ENCODE data around the gene MFSD2A.
"Not testable (repeated sequence)": the region's sequence is repeated elsewhere in the genome, so short reads cannot be mapped to it uniquely, and the experiment has no call there.

Gene MFSD2A

DNA sequence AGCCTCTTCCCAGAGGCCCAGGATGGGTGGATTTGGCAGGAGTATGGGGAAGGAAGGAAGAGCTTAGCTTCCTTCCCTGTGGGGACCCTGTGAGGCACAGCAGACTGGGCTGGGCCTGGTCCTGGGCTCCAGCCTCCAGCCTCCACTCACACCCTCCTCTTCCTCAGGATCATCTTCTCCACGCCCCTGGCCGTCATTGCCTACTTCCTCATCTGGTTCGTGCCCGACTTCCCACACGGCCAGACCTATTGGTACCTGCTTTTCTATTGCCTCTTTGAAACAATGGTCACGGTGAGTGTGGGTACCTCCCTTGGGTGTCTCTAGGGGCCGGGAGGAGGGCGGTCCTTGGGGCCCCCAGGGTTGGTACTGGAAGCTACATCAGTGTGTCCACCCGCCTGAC, 10.1 kb downstream of the MFSD2A start:
- no peak for DNase-seq (ENCODE audit: low read depth in 1 of 2, low spot score in 1 of 2)

DNA sequence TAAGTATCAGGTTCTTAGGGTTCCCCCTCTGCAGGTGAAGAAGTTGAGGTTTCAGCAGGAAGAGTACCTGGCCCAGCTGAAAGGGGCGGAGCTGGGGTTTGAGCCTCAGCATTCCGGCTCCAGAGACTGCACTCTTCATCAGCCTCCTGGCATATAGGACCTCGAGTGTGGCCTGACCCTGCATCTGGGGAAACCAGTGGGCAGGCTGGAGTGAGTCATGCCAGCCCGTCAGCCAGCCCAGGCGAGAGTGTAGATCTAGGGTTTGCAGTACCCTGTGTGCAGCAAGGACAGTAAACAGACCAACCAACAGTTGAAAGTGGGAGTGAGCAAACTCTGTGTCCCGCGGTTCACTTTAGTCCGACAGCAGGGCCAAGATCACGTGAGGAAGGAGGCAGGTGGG, 14.1 kb downstream of the MFSD2A start:
- DNase-seq (ENCODE audit: low read depth in 1 of 2, low spot score in 1 of 2), result no peak

DNA sequence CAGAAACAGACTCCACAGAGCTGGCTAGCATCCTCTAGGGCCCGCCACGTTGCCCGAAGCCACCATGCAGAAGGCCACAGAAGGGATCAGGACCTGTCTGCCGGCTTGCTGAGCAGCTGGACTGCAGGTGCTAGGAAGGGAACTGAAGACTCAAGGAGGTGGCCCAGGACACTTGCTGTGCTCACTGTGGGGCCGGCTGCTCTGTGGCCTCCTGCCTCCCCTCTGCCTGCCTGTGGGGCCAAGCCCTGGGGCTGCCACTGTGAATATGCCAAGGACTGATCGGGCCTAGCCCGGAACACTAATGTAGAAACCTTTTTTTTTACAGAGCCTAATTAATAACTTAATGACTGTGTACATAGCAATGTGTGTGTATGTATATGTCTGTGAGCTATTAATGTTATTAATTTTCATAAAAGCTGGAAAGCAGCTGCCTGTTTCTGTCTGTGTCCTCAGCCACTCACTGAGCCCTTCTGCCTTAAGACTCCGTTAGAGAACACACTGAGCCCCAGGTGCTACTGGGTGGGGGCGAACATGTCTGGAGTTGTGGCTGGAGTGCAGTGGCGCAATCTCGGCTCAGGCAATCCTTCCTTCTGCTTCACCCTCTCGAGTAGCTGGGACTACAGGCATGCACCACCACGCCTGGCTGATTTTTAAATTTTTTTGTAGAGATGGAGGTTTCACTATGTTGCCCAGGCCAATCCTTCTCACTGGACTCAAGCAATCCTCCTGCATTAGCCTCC, 14.8 kb downstream of the MFSD2A start:
- no peak for DNase-seq (ENCODE audit: low read depth in 1 of 2, low spot score in 1 of 2)

DNA sequence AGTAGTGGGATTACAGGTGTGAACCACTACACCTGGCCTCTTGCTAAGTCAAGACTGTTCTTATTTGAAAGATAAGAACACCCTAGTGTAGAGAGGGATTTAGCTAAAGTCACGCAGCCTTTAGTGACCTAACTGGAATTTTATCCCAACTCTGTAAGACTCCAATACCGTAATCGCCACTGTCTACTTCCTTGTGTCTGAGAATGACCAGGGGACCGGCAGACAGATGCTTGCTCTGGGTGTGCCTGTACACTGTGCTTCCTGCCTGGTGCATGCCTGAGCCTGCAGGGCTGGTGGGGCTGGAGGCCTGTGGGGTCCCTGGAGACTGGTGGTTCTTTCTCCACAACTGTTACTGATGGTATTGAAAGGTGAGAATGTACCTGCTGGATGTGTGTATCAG, 15.3 kb downstream of the MFSD2A start:
- DNase-seq (ENCODE audit: low read depth in 1 of 2, low spot score in 1 of 2), result no peak

DNA sequence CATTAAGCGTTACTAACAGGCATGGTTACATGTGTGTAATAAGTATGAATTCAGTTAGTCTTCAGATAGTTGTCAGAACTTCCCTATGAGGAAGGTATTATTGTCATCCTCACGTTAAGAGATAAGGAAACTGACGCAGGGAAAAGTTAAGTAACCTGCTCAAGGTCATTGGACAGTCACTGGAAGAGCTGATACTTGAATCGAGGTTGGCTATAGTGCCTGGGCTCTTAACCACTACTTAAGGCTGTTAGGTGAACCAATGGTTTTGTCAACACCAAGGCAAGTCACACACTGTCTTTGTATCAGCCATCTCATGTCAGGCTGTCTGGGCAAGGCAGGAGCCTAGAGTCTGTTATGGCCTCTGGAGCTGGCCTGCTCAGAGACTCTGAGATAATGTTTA, 16.2 kb downstream of the MFSD2A start:
- no peak for DNase-seq (ENCODE audit: low read depth in 1 of 2, low spot score in 1 of 2)

DNA sequence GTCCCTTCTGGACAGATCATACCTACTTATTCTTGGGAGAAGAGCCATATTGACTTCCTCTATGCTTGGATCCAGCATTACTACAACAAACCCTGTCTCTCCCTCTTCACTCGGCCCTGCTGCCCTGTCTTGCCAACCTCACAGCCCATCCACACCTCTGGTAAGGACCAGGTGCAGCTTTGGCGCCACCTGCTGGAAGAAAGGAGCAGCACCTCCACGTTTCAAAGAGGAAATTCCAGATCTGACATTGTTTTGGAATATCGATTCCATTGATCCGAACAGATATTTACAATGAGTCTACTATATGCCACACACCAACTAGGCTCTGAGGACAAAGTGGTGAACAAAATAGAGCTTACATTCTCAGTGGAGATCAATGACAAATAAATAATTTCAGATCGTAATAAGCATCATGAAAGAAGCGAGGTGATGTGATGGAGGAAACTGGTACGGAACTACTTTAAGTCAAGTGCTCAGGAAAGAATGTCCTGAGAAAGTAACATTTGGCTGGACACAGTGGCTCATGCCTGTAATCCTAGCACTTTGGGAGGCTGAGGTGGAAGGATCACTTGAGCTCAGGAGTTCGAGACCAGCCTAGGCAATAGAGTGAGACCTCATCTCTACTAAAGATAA, 18.7 kb downstream of the MFSD2A start:
- peak; percentile 54 to 67 for DNase-seq (ENCODE audit: low read depth in 1 of 2, low spot score in 1 of 2)

DNA sequence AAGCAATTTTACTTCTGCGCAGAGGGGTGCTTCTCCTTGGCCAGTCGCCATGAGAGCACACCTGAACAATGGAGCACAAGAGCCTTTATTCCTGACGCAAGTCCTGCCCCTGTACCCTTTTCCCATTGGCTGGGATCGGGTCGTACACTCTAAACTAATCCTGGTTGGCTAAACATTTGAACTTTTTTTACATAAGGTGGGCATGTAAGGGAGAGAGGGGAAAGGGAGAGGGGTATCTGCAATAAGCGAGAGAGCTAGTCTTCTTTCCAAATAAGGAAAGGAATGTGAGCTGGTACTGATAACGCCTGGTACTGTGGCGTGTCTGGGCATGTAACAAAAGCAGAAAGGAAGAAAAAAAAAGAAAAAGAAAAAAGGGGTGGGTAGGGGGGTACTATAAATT, 21.8 kb downstream of the MFSD2A start:
- DNase-seq (ENCODE audit: low read depth in 1 of 2, low spot score in 1 of 2), result no peak

DNA sequence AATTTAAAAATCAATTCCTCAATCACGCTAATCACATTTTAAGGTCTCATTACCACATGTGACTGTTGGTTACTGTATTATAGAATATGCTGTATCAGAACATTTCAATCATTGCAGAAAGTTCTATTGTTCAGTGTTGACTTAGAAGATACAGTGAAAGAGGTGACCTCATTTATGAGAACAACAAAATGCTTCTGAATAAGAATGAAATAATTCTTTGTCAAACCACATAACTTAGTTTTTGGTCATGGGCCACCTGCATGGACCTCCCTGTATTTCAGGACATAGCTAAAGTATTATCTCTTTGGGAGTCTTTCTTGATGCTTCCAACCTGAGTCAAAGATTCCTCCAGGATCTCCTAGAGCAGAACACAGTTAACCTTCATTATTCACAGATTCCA, 22.3 kb downstream of the MFSD2A start:
- DNase-seq (ENCODE audit: low read depth in 1 of 2, low spot score in 1 of 2), result no peak

DNA sequence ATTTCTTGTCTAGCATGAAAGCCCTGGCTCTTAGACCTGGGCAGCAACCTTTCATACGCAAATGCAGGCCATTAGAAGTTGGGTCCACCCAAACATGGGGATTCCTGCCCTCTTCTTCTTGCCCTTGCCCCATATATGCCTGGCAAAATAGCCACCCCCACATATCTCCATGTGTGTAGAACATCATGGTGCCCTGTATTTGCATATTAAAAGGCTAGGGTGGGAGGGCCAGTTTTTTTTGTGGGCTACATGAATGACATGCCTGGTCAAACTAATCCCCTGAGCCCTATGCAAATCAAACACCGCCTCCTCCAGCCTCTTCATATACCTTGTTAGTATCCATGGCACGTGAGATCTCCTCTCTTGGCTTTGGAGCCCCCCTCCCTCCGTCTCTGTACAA, 24.7 kb downstream of the MFSD2A start:
- no peak for DNase-seq (ENCODE audit: low read depth in 1 of 2, low spot score in 1 of 2)

DNA sequence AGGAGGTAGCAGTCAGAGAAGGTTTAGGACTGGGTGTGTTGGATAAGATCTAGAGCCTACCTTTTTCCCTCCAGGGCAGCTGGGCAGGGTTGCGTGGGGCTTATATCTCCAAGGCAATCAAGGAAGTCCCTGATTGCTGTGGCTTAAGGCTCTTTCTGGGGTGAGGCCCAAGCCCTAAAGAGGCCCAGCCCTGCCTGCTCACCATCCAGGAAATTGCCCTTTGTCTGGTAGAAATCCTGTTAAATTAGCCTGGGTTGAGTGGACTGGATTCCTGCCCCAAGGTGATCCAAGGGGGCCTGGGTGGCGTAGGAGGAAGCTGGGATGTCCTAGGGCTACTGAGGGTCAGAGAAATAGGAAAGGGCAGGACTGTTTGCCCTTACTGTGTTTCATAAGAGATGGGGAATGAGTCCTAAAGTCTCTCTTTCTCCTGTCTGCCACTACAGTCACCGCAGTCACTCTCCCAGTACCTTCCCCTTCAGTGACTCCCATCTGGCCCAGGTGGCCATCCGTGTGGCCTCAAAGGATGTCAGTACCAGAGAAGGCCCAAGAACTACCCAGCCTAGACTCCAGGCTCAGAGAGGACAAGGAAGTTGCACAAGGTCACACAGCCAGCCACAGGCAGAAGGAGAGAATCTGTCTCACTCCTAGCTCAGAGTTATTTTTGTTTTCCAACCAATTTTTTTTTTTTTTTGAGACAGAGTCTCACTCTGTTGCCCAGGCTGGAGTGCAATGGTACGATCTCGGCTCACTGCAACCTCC, 25.8 kb downstream of the MFSD2A start:
- DNase-seq (ENCODE audit: low read depth in 1 of 2, low spot score in 1 of 2), result no peak

DNA sequence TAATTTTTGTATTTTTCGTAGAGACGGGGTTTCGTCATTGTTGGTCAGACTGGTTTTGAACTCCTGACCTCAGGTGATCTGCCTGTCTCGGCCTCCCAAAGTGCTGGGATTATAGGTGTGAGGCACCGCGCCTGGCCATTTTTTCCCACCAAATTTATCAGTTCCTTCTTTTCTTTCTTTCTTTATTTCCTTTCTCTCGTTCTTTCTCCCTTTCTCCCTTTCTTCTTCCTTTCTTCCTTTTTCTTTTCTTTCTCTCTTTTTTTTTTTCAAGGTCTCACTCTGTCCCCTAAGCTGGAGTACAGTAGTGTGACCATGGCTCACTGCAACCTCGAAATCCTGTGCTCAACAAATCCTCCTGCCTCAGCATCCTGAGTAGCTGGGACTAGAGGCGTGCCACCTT, 26.4 kb downstream of the MFSD2A start:
- DNase-seq (ENCODE audit: low read depth in 1 of 2, low spot score in 1 of 2), result no peak

DNA sequence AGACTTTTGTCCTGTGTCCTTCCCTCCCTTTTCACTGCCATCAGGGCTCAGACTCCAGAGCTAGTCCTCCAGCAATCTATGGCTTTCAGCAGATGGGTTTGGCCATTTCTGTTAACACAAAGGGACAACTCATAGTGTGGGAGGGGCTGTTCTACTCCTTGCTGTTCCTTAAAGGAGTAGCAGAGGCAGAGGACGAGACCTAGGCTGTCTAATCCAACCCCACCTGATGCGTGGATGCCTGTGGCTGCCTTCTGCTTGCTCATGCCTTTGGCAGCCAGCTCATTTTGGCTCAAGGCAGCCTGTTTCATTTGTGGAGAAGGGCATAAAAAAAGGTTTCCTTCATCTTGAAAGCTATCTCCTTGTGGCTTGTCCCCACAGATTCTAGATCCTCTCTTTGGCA, 27.0 kb downstream of the MFSD2A start:
- DNase-seq (ENCODE audit: low read depth in 1 of 2, low spot score in 1 of 2), result no peak

DNA sequence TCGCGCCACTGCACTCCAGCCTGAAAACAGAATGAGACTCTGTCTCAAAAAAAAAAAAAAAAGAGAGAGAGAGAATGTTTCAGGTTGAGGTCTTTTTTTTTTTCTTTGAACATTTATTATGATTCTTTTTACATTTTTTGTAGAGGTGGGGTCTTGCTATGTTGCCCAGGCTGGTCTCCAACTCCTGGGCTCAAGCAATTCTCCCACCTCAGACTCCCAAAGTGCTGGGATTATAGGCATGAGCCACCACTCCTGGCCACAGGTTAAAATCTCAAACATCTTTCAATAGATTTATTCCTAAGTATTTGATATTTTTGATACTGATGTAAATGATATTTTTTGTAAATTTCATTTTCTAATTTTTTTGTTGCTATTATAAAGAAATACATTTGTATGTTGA, 29.5 kb downstream of the MFSD2A start:
- not testable (repeated sequence) for DNase-seq (ENCODE audit: low read depth in 1 of 2, low spot score in 1 of 2)

DNA sequence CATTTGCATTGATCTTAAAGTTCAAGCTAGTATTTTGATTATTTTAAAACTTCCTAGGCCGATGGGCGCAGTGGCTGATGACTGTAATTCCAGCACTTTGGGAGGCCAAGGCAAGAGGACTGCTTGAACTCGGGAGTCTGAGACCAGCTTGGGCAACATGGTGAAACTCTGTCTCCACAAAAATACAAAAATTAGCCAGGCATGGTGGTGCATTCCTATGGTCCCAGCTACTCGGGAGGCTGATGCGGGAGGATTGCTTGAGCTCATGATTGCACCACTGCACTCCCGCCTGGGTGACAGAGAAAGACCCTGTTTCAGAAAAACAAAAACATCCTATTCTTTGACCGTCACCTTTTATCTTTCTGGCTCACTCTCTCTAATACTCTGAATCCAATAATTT, 30.0 kb downstream of the MFSD2A start:
- DNase-seq (ENCODE audit: low read depth in 1 of 2, low spot score in 1 of 2), result no peak

DNA sequence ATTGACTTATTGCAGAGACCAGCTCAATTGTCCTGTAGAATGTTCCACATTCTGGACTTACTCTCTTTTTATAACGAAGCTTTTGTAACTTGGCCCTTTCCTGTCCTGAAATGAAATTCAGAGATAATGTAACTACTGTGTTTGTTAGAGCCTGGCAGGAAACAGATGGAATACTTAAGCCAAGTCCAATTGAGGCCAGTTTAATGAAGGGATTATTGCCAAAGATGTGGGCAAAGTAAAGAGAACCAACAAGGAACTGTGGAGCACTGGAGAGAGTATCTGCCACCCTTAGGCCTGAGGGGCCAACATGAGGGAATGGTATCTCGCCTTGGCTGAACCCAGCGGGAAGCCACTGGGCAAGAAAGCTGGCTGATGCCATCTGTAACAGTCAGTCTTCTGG, 32.9 kb downstream of the MFSD2A start:
- DNase-seq (ENCODE audit: low read depth in 1 of 2, low spot score in 1 of 2), result no peak

DNA sequence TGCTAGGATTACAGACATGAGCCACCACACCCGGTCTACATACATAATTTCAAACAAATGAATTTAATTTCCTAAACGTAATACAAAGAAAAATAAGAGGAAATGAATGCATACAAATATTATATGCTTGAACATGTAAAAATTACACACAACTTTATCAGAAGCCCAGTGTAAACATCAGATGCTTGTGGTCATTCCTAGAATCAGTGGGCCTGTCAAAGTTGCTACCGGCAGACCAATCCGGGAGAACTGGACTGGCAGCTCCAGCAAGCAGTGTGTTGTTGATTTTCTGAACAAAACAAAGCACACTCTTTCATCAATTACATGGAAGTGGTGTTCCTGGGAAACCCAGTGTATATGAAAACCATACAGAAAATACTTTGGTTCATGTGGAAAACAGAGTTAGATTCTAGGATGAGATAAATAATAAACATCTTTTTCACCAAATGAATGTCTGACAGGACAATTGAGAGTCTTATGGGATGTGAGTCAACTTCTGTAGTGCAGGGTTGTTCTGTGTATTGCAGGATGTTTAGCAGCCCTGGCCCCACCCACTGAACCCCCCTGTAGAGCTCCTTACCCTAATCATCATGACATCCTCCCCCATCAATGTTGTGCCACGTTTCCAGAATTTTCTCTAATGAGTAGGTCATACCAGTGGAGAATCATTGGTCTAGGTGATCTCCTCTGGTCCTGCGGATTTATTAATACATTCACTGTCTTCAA, 33.8 kb downstream of the MFSD2A start:
- DNase-seq (ENCODE audit: low read depth in 1 of 2, low spot score in 1 of 2), result no peak

DNA sequence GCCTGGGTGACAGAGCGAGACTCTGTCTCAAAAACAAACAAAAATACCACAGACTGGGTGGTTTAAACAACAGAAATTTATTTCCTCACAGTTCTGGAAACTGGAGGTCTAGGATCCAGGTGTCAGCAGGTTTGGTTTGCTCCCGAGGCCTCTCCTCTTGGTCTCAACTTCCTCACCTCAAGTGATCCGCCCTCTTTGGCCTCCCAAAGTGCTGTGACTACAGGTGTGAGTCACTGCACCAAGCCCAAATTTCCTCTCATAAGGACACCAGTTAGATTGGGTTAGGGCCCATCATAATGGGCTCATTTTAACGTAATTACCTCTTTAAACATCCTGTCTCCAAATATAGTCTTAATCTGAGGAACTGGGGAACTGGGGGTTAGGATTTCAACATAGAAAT, 35.5 kb downstream of the MFSD2A start:
- no peak for DNase-seq (ENCODE audit: low read depth in 1 of 2, low spot score in 1 of 2)

DNA sequence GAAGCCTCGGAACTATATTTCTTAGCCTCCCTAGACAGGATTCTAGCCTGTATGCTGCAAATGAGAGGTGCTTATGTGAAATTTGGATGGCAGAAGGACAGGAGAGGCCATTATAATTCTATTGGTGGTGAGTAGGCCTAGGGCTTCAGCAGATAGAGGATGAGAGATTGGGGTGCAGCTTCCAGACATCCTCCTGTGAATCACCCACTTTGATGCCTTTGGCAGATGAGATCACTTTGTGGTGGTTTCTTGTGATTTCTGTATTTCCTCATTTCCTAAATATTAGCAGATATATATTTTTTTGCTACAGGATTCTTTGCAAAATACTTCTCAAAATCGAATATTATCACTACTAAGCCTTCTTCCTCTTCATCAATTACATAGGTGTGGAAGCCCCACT, 37.3 kb downstream of the MFSD2A start:
- no peak for DNase-seq (ENCODE audit: low read depth in 1 of 2, low spot score in 1 of 2)

DNA sequence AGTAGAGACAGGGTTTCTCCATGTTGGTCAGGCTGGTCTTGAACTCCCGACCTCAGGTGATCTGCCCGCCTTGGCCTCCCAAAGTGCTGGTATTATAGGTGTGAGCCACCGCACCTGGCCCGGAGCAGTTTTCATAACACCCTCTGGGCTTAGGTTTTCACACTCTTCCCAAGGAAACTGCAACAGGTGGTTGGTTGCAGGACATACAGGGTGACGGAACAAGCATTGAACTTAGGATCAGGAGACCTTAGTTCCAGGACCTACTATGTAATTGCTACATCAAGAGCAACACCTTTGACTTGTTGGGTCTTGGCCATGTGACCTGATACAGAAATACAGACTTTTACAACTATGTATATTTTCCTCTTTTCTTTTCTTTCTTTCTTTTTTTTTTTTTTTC, 37.9 kb downstream of the MFSD2A start:
- DNase-seq (ENCODE audit: low read depth in 1 of 2, low spot score in 1 of 2), result no peak

DNA sequence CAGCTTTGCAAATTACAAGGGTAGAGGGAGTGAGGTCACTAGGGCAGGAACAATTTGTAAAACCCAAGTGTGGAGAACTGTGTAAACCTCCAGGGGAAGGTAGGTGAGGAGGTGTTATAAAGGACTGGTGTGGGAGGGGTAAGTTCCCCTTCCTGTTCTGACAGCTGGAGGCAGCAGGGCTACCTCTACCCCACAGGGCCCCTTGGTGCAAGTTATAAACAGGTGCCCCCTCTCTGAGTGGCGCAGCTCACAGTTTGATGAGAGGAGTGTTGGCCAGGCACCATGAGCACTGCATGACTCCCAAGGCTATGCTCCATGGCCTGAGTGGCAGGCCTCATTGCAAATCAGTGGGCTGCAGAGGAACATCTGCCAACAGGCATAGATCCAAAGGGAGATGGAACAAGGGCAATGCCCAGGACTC, 41.0 kb downstream of the MFSD2A start:
- no peak for DNase-seq (ENCODE audit: low read depth in 1 of 2, low spot score in 1 of 2)

DNA sequence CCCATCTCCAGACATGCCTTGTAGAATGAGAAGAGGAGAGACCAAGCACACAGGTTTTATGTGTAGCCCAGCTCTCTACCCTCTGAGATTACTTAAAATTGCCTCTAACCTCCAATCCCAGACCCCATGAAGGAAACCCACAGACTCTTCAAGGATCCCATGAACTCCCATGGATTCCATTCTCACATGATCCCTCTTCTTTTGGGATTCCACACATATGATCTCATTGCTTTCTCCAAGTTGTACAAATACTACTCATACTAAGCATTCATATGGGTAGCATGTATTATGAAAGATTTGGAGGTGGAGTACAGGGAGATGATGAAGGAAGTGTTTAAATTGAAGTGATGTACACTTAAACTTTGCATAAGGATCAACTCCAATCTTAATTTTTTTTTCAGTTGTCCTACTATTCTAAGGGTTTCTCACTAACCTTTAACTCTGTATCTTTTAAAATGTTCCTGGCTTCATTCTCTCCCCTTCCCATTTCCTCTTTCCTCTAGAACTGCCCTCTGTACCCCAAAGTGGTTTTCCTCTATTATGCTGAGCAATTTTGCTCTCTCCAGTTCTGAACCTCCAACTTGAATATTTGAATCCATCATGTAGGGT, 41.6 kb downstream of the MFSD2A start:
- DNase-seq (ENCODE audit: low read depth in 1 of 2, low spot score in 1 of 2), result no peak
